PC-3 (cell line): ENCODE data around the gene HECW1. TPM values are rescaled to one million over a fixed set of nuclear protein-coding genes. Genes with fewer than 3 reads are reported as not detected.

Source experiments
- ATAC-seq: fragments of 200-7000 bp; cut with Tn5 transposase; 2 replicates; pipeline ENCODE4 v1.9.1; 2020; ENCODE audit warnings: mild to moderate bottlenecking, moderate library complexity
- BruUV-seq: library from RNA; stranded (reverse); fragments of 400-500 nt; replicated peaks from 2 replicates; lab custom pipeline; 2021; lab: Mats Ljungman, UMichigan
- CTCF ChIA-PET: fragments of 300-600 bp; sonication (Branson Sonifier 250); formaldehyde crosslinking; loops from one replicate; lab custom pipeline; 2022; ENCODE audit warnings: antibody characterized with exemption; lab: Charles Lee
- POLR2A ChIA-PET: fragments of 300-600 bp; sonication (Branson Sonifier 250); formaldehyde crosslinking; loops from one replicate; lab custom pipeline; 2022; ENCODE audit warnings: antibody characterized with exemption; ENCODE audit not compliant: unreplicated experiment; lab: Charles Lee
- DNase-seq: peaks from one replicate; pipeline ENCODE4 v3.0.0-alpha.2; 2015
- H2AFZ ChIP-seq: fragments of 300-600 bp; sonication (generic); 2 replicates; pipeline ENCODE4 v1.6.0; 2016; ENCODE audit warnings: antibody characterized with exemption, low read length
- H3F3A ChIP-seq: fragments of 300-600 bp; sonication (generic); one replicate; pipeline ENCODE4 v1.6.0; 2017; ENCODE audit warnings: antibody characterized with exemption, low read length, control low read depth, mild to moderate bottlenecking; ENCODE audit not compliant: unreplicated experiment
- H3K27ac ChIP-seq: fragments of 300-600 bp; sonication (generic); 2 replicates; pipeline ENCODE4 v1.5.1; 2016; ENCODE audit warnings: mild to moderate bottlenecking, low read length
- H3K27me3 ChIP-seq: fragments of 300-600 bp; sonication (generic); 2 replicates; pipeline ENCODE4 v1.6.1; 2016; ENCODE audit warnings: low read length, mixed read lengths
- H3K36me3 ChIP-seq: fragments of 300-600 bp; sonication (generic); 2 replicates; pipeline ENCODE4 v1.6.1; 2016; ENCODE audit warnings: low read depth, mixed run types, low read length, mixed read lengths
- H3K4me1 ChIP-seq: fragments of 300-600 bp; sonication (generic); 2 replicates; pipeline ENCODE4 v1.5.1; 2016; ENCODE audit warnings: low read length; ENCODE audit not compliant: insufficient read depth
- H3K4me2 ChIP-seq: fragments of 300-600 bp; sonication (generic); 2 replicates; pipeline ENCODE4 v1.6.0; 2016; ENCODE audit warnings: low read length
- H3K4me3 ChIP-seq: fragments of 300-600 bp; sonication (generic); 2 replicates; pipeline ENCODE4 v1.5.1; 2016; ENCODE audit warnings: mild to moderate bottlenecking, low read length, mixed read lengths
- H3K79me2 ChIP-seq: fragments of 300-600 bp; sonication (generic); 2 replicates; pipeline ENCODE4 v1.6.1; 2017; ENCODE audit warnings: low read length, mixed read lengths
- H3K9ac ChIP-seq: fragments of 300-600 bp; sonication (generic); 2 replicates; pipeline ENCODE4 v1.6.0; 2016; ENCODE audit warnings: mild to moderate bottlenecking, low read length
- H3K9me2 ChIP-seq: fragments of 300-600 bp; sonication (generic); replicated peaks from 2 replicates; pipeline ENCODE4 v1.6.1; 2016; ENCODE audit warnings: mixed run types, low read length, mixed read lengths
- H3K9me3 ChIP-seq: fragments of 300-600 bp; sonication (generic); 2 replicates; pipeline ENCODE4 v1.6.1; 2016; ENCODE audit warnings: low read length, mixed read lengths
- H4K20me1 ChIP-seq: fragments of 300-600 bp; sonication (generic); 2 replicates; pipeline ENCODE4 v1.6.1; 2016; ENCODE audit warnings: low read length, mixed read lengths
- CTCF ChIP-seq: fragments of 300-600 bp; sonication (generic); conservative IDR thresholded peaks from 2 replicates; pipeline ENCODE4 v1.5.1; 2017; ENCODE audit warnings: antibody characterized with exemption, low read depth, mild to moderate bottlenecking, low read length
- EZH2 ChIP-seq: fragments of 300-600 bp; sonication (generic); IDR thresholded peaks from one replicate; pipeline ENCODE4 v1.6.1; 2017; ENCODE audit warnings: antibody characterized with exemption, mild to moderate bottlenecking, low read length; ENCODE audit not compliant: unreplicated experiment
- EZH2phosphoT487 ChIP-seq: fragments of 300-600 bp; sonication (generic); IDR thresholded peaks from 2 replicates; pipeline ENCODE4 v1.6.1; 2018; ENCODE audit warnings: mild to moderate bottlenecking, antibody characterized with exemption, low read length, borderline replicate concordance
- intact Hi-C: fragments of 100-400 bp; cut with micrococcal nuclease; formaldehyde crosslinking; loops from 2 replicates; pipeline ENCODE4 v1.9.0; 2023
- total RNA-seq: library from RNA; depleted of rRNA; stranded (reverse); fragments of >200 nt; gene quantifications from 2 replicates; pipeline ENCODE4 v1.2.3, GENCODE V29; 2014

HECW1 gene
- total RNA-seq, 1 experiment from 2014 or later: 3.0 TPM

- no peak overlapping the region for H3K4me2 ChIP-seq
- no peak overlapping the region for H3K4me3 ChIP-seq
- no peak overlapping the region for H3K9ac ChIP-seq
- H3F3A ChIP-seq: no peaks in the 10 kb centered on the region
- no peak overlapping the region for H2AFZ ChIP-seq
- POLR2A ChIA-PET: interaction anchor here (0.6 kb wide), 1 partner anchor 184 kb away, joined by 3 read pairs; no protein-coding TSS in a partner anchor
- no peaks in the 10 kb centered on the region for H3K79me2 ChIP-seq
- intact Hi-C loops: no loop called here
- H3K4me1 ChIP-seq: no peaks in the 10 kb centered on the region
- H3K9me2 ChIP-seq: no peaks in the 10 kb centered on the region
- no TSS peak for BruUV-seq
- no peaks in the 10 kb centered on the region for H4K20me1 ChIP-seq
- no peak overlapping the region for H3K27ac ChIP-seq
- DNase-seq (no peak), ATAC-seq (no peak)
- H3K36me3 ChIP-seq: no peaks in the 10 kb centered on the region
- CTCF ChIA-PET: no interaction called here
- no peak for TF ChIP-seq CTCF
- TF ChIP-seq EZH2: no peak
- TF ChIP-seq EZH2phosphoT487: no peak
- no peaks in the 10 kb centered on the region for H3K9me3 ChIP-seq
- H3K27me3 ChIP-seq: peaks cover 95% of the 10 kb centered on the region
Measured at GRCh38 chr7:43119371-43120075, 7.1 kb downstream of the HECW1 start.

GRCh38 chr7:43121973-43122372 lies 9.5 kb downstream of the HECW1 start:
- Histone ChIP-seq H3K4me1 (no peaks in the 10 kb centered on the region), H3K4me2 (no peak overlapping the region), H3K36me3 (no peaks in the 10 kb centered on the region), H3K4me3 (no peak overlapping the region), H3K27ac (no peak overlapping the region), H3K9me3 (no peaks in the 10 kb centered on the region), H3F3A (no peaks in the 10 kb centered on the region), H3K79me2 (no peaks in the 10 kb centered on the region), H3K27me3 (peaks cover 76% of the 10 kb centered on the region), H4K20me1 (no peaks in the 10 kb centered on the region), H2AFZ (no peak overlapping the region), H3K9ac (no peak overlapping the region), H3K9me2 (no peaks in the 10 kb centered on the region)
- no TSS peak for BruUV-seq
- DNase-seq (no peak), ATAC-seq (no peak)
- intact Hi-C loops: no loop called here
- POLR2A ChIA-PET: interaction anchor here (0.5 kb wide), 1 partner anchor 151 kb away, joined by 9 read pairs; no protein-coding TSS in a partner anchor
- CTCF ChIA-PET: no interaction called here
- TF ChIP-seq EZH2 (no peak), EZH2phosphoT487 (no peak), CTCF (no peak)

GRCh38 chr7:43123457-43123856 lies 11.0 kb downstream of the HECW1 start:
- H3K79me2 ChIP-seq: no peaks in the 10 kb centered on the region
- ChIA-PET POLR2A (no interaction called here), CTCF (no interaction called here)
- H3F3A ChIP-seq: no peaks in the 10 kb centered on the region
- H3K27ac ChIP-seq: no peak overlapping the region
- no peak overlapping the region for H3K4me2 ChIP-seq
- no peak overlapping the region for H3K4me3 ChIP-seq
- H3K9me2 ChIP-seq: no peaks in the 10 kb centered on the region
- no peaks in the 10 kb centered on the region for H3K9me3 ChIP-seq
- no peaks in the 10 kb centered on the region for H3K4me1 ChIP-seq
- no peak for ATAC-seq
- BruUV-seq: no TSS peak
- intact Hi-C loops: no loop called here
- peaks cover 61% of the 10 kb centered on the region for H3K27me3 ChIP-seq
- TF ChIP-seq EZH2phosphoT487 (no peak), EZH2 (no peak), CTCF (no peak)
- no peak overlapping the region for H2AFZ ChIP-seq
- no peak for DNase-seq
- no peaks in the 10 kb centered on the region for H3K36me3 ChIP-seq
- no peak overlapping the region for H3K9ac ChIP-seq
- H4K20me1 ChIP-seq: no peaks in the 10 kb centered on the region
